ENCODE results near the gene XKR7.
"Not testable (repeated sequence)": the region's sequence is repeated elsewhere in the genome, so short reads cannot be mapped to it uniquely, and the experiment has no call there.

XKR7 gene

DNA sequence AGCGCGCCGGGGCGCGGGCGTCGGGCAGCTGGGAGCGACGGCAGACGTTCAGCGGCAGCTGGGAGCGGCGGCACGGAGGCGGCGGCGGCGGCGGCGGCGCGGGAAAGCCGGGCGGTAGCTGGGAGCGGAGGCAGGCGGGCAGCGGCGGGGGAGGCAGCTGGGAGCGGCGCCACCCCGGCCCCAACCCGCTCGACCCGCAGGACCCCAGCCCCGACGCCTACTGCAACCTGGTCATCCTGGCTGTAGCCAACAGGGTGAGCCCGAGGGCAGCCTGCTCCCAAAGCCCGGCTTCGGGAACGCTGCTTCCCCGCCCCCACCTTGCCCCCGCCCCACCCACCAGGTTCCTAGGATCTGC, 51.2 kb downstream of the XKR7 start:
- DNase-seq = no peak

DNA sequence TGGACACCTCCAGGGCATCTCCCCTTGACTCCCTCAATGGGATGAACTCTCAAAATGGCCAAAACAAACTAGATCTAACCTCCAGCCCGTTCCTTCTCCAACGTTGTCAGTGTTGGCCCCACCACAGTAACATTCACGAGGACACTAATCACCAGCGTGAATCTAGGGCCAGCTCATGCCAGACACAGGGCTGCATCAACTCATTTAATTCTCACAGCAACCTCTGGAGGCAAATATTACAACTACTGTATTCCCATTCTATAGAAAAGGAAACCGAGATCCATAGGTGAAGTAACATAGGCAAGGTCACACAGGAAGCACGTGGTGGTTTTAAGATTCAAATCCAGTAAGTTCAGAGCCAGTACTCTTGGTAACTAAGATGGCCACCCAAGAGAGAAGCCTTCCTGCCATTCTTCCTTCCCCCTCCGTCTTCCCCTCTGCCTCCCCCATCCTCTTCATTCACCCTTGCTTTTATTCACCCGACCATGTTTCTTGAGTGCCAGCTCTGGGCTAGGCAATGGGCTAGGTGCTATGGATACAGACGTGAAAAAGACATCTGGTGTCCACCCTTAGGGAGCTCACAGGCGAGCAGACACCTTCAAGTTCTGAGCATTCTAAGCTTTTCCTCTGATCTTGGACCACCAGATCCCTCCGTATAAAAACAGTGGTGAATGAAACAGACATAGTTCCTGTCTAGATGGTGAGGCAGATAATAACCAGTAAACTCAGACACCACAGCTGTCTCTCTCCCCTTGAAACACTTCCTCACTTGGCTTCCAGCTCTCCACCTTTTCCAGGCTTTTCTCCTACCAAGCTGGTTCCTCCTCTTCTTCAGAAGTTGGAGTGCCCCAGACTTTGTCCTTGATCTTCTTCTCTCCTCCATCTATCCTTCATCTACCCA, 51.9 kb downstream of the XKR7 start:
- DNase-seq = no peak

DNA sequence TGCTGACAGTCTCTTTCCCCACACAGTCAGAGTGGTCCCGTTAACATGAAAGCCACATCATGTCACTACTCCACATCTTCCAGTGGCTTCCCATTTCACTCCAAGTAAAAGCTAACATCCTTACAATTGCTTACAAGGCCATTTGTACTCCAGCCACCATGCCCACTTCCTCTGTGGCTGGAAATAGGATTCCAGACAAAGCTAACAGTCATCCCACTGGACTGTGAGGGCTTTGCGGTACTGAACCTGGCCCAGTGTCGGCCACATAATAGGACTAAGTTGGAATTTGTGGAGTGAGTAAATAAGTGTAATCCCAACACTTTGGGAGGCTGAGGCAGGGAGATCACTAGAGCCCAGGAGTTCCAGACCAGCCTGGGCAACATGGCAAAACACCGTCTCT, 53.1 kb downstream of the XKR7 start:
- DNase-seq = no peak

DNA sequence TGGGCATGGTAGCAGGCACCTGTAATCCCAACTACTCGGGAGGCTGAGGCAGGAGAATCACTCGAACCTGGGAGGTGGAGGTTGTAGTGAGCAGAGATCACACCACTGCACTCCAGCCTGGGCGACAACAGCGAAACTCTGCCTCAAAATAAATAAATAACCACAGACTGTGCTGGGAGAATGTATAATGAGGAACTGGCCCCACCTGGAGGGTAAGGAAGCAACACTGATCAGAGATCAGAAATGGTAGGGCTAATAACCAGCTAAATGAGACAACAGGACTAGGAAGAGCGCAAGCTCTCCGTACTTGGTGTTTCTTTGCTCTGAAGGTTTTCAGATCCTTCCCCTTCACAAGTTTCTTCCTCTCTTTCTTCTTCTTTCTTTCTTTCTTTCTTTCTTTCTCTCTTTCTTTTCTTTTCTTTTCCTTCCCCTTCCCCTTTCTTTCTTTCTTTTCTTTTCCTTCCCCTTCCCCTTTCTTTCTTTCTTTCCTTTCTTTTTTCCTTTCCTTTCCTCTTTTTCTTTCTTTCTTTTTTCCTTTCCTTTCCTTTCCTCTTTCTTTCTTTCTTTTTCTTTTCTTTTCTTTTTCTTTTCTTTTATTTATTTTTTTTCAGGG, 56.8 kb downstream of the XKR7 start:
- no peak for DNase-seq

DNA sequence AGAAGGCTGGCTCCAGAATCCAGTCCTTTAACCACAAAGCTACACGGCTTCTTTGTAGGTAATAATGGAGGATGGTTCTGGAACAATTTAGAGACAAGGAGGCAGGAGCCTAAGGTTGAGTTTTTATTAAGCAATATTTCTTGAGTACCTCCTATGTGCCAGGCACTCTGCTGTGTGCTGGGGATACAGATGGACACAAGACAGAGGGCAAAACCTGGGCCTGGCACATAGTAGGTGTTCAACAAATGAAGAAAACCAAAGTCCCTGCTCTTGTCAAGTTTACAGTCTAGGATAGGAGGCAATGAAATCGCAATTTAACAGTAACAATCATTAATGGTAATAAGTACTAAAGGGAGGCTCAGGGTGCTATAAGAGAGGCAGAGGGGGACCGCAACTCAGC, 59.7 kb downstream of the XKR7 start:
- no peak for DNase-seq

DNA sequence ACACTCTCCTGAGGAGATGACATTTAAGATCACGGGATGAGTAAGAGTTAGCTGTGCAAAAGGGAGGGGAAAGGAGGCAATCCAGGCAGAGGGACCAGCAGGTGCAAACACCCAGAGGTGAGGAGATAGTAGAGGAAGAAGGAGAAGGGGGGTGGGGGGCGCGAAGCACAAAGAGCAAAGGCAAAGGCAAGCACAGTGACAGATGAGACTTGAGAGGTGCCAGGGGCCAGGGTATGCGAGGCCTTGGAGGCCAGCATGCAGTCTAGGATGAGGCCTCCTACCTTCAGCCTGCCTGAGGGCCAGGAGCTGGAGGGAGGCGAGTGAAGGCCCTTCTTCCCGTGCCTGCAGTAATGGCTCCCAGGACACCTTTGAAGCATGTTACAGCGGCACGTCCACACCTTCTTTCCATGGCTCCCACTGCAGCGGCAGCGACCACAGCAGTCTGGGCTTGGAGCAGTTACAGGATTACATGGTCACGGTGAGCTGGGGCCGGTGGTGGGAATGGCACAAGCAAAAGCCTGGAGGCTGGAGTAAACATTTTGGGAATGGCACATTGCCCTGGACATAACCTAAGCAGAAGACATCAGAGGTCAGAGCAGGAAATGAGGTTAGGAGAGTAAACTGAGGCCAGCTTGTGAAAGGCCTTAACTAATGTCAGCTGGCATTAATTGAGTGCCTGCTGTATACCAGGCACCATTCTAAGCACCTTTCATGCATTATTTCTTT, 60.9 kb downstream of the XKR7 start:
- no peak for DNase-seq

DNA sequence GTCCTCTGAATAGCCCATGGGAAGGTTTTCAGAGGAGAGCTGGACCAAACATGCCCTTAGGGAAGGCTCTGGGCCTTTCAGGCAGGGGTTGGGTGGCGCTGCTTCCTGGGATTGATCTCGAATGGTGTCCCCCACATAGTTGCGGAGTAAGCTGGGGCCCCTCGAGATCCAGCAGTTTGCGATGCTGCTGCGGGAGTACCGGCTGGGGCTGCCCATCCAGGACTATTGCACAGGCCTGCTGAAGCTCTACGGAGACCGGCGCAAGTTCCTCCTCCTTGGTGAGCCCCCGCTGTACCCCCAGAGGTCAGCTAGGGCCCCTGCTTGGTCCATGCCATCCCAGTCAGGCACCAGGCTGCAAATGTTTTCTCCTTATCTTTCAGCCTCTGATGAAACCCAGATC, 61.6 kb downstream of the XKR7 start:
- DNase-seq = no peak

DNA sequence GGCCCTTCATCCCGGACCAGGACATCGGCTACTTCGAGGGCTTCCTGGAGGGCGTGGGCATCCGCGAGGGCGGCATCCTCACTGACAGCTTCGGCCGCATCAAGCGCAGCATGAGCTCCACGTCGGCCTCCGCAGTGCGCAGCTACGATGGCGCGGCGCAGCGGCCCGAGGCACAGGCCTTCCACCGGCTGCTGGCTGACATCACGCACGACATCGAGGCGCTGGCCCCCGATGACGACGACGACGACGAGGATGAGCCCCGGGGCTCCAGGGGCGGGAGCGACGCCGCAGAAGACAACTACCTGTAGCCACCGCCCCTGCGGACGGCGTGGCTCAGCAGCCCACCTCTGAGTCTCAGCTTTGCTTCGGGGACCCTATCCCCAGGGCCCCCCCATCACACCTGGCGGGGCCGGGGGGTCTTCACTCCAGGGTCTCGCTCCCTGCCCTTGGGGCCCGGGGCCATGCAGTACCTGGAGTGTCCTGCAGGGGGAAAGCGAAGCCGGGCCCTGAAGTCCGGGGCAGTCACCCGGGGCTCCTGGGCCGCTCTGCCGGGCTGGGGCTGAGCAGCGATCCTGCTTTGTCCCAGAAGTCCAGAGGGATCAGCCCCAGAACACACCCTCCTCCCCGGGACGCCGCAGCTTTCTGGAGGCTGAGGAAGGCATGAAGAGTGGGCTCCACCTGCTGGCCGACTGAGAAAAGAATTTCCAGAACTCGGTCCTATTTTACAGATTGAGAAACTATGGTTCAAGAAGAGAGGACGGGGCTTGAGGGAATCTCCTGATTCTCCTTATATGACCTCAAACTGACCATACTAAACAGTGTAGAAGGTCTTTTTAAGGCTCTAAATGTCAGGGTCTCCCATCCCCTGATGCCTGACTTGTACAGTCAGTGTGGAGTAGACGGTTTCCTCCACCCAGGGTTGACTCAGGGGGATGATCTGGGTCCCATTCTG, 63.3 kb downstream of the XKR7 start:
- peak; percentile 68 for DNase-seq

DNA sequence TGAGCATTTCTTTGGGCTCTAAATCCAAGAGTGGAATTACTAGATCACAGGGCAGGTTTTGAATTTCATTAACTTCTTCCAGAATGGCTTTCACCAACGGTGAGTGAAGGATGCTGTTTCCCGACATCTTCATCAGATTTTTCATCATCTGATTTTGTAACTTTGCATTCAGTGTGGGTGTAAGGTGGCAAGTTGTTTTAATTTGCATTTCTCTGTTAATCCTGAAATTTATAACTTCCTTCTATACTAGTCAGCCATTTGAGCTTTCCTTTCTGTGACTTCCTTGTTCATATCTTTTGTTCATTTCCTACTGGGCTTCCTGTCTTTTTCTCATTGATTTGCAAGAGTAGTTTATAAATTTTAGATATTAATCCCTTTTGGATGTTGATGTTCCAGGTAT, 65.4 kb downstream of the XKR7 start:
- DNase-seq = no peak

DNA sequence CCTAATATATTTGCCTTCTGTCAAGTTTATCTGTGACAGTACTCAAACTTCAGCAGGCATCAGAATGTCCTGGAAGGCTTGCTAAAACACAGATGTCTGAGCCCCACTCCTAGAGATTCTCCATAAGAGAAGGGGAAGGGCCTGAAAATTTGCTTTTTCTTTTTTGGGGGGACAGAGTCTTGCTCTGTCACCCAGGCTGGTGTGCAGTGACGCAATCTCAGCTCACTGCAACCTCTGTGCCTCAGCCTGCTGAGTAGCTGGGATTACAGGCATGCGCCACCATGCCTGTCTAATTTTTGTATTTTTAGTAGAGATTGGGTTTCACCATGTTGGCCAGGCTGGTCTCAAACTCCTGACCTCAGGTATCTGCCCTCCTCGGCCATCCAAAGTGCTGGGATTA, 65.8 kb downstream of the XKR7 start:
- not testable (repeated sequence) for DNase-seq

DNA sequence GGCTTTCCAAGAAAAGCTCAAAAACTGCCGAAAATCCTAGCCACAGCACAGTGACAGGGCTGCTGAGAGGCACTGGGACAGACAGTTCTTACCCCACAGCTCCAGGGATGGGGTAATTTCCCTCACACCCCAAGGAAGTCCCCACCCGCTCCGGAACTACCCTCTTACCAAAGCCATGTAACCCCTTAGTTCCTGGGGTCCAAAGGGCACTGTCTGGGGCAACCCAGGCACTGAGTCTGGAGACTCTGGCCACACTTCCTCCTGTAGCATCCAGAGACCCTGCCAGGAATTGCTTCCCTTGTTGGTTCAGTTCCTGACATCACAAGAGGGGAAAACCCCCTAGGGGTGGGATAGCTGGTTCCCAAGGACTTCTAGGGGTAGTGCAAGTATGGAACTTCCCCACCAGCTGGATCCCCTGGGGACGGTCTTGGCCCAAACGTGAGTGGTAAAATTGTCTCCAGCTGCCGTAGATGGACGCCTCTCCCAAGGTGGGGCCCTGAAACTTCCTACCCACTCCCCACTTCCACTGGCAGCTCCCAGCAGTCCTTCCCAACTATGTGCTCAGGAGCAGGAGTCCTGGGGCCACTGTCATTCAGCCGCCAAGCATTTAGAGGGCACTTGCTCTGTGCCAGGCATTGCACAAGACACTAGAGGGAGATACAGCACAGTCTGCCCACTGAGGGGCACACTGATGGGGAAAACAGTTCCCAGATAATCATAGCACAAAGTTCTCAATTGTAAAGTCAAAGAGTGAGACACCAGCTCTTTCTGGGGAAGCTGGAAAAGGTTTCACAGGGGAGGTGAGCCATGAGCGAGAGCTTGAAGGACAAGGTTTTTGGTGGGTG, 66.9 kb downstream of the XKR7 start:
- no peak for DNase-seq

DNA sequence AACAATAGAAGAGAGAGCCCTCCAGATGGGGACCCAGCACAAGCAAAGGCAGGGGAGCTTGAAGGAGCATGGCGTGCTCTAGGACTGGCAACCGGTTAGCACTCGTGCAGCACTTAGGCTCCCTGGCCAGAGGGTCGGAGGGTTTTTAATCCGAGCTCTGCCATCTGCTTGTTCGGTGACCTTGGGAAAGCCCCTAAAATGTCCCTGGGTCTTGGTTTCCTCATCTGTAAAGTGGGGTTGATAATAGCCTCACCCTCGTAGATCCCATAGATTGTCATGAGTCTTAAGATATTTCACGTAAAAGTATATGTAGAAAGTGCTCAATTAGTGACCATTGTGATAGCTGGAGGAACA, 67.5 kb downstream of the XKR7 start:
- DNase-seq = no peak

DNA sequence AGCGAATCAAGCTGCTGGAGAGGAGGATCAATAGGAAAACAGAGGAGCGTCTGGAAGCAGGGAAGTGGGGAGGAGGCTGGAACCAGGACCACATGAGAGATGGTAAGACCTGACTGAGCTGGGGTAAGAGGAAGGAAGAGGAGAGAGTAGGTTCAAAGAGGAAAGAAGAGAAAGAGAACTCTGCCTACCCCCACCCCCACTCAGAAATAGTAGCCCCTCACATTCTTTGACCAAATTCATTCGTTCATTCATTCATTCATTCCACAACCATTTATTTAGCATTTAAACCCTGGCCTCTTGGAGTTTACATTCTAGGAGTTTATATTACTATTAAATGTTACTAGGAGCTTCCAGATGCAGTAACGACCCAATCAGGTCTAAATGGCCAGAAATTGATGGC, 68.3 kb downstream of the XKR7 start:
- DNase-seq = no peak

DNA sequence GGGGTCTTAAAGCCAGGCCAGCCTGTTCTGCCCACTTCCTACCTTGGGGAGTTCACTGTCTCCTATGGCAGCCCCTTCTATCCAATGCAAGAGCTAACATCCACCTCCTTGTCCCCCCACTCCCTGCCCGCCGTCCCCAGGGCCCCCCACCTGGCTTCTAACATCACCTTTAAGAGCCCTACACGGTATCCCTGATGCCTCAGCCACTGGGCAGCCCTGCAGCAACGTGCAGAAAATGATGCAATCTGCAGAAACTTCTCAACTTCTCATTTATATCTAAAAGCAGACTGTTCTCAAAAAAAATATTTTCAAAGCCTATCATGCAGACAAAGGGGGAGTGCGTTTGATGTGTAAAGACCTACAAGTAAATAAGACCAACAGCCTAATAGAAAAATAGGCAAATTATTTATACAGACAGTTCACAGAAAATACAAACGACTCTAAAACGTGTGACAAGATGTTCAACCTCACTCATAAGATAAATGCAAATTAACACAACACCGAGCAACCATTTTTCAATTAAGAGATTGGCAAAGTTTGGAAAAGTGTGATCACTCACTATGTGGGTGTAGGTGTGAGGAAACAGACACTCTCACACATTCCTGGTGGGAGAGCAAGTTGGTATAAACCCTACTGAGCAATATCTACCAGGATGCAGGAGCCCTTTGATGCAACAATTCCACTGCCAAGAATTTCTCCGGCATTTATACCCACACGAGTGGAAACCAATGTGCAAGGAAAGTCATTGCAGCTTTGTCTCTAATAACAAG, 69.0 kb downstream of the XKR7 start:
- DNase-seq = no peak

DNA sequence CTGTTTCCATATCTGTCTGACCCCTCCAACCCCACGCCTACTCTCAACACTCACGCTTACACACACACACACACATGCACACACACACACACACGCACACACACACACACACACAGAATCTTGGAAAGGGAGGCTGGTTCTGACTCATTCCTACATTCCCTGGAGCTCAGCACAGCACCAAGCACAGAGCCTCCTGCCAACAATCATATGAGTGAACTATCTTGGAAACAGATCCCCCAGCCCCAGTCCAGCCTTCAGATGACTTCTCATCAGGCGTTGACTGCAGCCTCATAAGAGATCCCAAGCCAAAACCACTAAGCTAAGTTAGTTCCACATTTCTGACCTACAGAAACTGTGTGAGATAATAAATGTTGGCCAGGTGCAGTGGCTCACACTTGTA, 70.0 kb downstream of the XKR7 start:
- DNase-seq = no peak

DNA sequence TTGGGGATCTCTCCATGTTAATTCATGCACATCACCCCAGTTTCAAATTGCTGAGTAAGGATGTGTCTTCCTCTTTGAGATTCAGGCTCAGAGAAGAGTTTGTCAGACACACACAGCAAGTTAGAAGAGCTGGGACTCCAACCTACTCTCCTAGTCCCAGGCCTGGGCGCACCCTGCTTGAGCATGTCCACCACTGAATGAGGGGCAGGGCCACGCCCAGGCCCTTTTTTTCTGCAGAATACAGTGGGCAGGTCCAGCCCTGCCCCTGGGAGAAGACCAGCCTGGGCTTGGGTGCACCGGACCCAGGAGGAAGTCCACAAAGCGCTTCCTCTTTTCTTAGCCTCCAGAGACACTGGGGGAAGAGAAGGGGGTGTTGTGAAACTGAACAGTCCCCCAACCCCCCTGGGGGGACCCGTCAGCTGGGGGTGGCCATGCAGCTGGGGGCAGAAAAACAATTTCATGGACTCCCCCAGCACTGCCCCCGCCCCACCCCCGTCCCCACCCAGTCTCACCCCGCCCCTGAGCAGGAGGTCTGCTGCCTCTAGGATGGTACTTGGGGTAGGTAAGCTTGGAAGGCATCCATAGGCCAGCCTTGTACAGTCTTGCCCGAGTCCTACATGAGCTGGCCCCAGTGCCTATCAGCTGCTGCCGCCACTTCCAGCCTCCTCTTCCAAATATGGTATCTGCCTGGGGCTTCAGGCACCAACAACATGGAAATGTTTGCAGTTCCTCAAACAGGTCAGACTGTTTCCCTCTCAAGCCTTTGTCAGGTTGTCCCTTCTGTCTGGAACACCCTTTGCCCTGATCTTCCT, 72.4 kb downstream of the XKR7 start:
- no peak for DNase-seq

DNA sequence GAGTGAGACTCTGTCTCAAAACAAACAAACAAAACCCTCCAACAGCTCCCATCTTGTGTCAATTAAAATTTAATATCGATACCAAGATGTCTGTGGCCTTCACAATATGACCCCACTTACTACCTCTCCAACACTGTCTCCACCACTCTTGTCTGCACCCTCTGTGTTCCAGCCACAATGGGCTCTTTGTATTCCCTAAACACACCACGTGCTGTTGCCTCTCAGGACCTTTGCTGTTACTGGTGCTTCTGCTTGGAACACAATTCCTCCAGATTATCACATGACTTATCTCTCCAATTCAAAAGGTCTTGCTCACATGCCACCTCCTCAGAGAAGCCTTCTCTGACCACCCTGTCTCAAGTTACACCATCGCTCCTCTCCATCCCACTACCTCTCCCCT, 78.0 kb downstream of the XKR7 start:
- DNase-seq = no peak

DNA sequence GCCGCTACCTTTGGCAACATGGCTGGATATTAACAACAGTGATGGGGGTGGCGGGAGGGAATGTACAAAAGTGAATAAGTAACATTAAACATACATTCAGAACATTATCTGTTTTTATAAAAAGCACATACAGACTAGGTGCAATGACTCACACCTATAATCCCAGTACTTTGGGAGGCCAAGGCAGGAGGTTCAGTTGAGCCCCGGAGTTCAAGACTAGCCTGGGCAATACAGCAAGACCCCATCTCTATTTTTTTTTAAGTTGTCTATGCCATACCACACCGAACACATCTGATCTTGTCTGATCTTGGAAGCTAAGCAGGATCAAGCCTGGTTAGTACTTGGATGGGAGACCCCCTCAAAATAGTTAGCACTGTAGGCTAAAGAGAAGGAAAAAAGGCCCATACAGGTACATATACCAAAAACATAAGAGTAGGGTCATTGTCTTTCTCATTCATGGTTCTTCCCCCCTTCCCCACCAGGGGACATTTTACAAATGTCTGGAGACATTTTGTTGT, 82.4 kb downstream of the XKR7 start:
- no peak for DNase-seq

DNA sequence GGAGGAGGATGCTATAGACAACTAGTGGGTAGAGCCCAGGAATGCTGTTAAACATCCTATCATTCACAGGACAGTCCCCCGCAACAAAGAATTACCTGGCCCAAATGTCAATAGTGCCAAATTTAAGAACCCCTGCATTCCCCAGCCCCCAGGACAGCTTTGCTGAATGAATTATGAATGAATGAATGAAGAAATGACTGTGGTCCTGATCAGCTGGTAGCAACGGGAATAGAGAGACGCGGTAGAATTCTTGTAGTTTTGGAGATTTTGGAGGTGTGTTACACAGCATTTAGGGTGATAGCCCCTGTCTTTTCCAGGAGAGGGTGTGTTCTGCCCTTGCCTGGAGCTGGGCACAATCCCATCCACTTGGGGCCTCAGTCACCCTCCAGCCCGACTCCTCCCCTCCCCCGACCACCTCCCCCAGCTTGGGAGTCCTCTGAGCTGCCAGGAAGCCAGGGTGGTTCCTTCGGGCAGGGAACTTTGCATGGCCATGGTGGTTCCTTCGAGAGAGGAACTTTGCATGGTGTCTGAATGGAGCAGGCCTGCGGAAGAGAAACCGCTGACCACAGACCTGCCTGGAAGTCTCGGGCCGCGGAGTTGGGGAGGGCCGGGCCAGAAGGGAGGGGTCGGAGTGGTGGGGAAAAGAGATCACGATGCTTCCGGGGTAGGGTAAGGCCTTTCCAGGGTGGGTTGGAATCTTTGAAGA, 83.1 kb downstream of the XKR7 start:
- DNase-seq = peak; percentile 6

DNA sequence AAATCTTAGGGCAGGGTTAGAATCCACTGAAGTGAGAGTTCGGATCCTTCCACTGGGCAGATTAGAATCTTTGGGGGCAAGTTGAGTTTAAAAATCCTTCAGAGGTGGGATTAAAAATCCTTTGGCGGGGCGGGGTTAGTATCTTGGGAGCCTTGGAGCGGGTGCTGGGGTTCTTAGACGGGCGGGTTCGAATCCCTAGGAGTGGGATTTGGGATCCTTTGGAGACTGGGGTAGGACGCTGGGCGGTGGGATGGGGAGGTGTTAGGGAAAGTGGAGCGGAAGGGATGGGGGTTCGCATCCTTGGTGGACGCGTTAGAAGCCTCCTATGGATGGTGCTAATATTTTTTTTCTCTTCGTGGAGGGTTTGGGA, 83.8 kb downstream of the XKR7 start:
- DNase-seq = no peak
